MCF 10A (cell line): ENCODE data around the gene ADRA1B. TPM values are rescaled to one million over a fixed set of nuclear protein-coding genes. Genes with fewer than 3 reads are reported as not detected.

ENCODE experiments used
- BruUV-seq: library from RNA; stranded (reverse); fragments of 400-500 nt; replicated peaks from 2 replicates; lab custom pipeline; 2021; lab: Mats Ljungman, UMichigan
- CTCF ChIA-PET: fragments of 300-600 bp; sonication (Branson Sonifier 250); formaldehyde crosslinking; extraction: SDS; loops from one replicate; lab custom pipeline; 2021; ENCODE audit warnings: antibody characterized with exemption, inconsistent platforms; lab: Yijun Ruan, JAX
- POLR2A ChIA-PET: fragments of 300-600, 350-650 bp; sonication (Branson Sonifier 250); formaldehyde crosslinking; extraction: SDS; loops from one replicate; lab custom pipeline; 2020; ENCODE audit warnings: antibody characterized with exemption, inconsistent platforms; lab: Yijun Ruan, JAX
- DNase-seq: peaks from one replicate; pipeline ENCODE4 v3.0.0-alpha.2; 2018; ENCODE audit not compliant: unreplicated experiment
- H3K27ac Mint-ChIP-seq: one replicate; pipeline ENCODE4 v1.8.0; 2022; ENCODE audit warnings: mild to moderate bottlenecking, low read depth, mixed read lengths; ENCODE audit not compliant: unreplicated experiment
- H3K27me3 Mint-ChIP-seq: one replicate; pipeline ENCODE4 v1.8.0; 2022; ENCODE audit warnings: mixed read lengths; ENCODE audit not compliant: insufficient read depth, unreplicated experiment
- H3K36me3 Mint-ChIP-seq: one replicate; pipeline ENCODE4 v1.8.0; 2022; ENCODE audit warnings: mild to moderate bottlenecking, moderate library complexity, mixed read lengths; ENCODE audit not compliant: insufficient read depth, unreplicated experiment
- H3K4me1 Mint-ChIP-seq: one replicate; pipeline ENCODE4 v1.8.0; 2022; ENCODE audit warnings: mixed read lengths; ENCODE audit not compliant: insufficient read depth, unreplicated experiment
- H3K4me3 Mint-ChIP-seq: one replicate; pipeline ENCODE4 v1.8.0; 2022; ENCODE audit warnings: mild to moderate bottlenecking, moderate library complexity, mixed read lengths; ENCODE audit not compliant: unreplicated experiment
- H3K9me3 Mint-ChIP-seq: one replicate; pipeline ENCODE4 v1.8.0; 2022; ENCODE audit warnings: mixed read lengths; ENCODE audit not compliant: unreplicated experiment
- intact Hi-C: fragments of 100-400 bp; cut with micrococcal nuclease; formaldehyde crosslinking; loops from 2 replicates; pipeline ENCODE4 v1.14.1; 2022
- total RNA-seq: library from RNA; stranded (reverse); gene quantifications from 2 replicates; pipeline ENCODE4 v1.2.3, GENCODE V29; 2022
- TF ChIP-seq, protein P1 (sequence below): fragments of 200-600 bp; IDR thresholded peaks from one replicate; pipeline ENCODE4 v1.8.0; 2022; ENCODE audit warnings: antibody characterized with exemption, mild to moderate bottlenecking; ENCODE audit not compliant: unreplicated experiment

ADRA1B gene
- total RNA-seq, 1 experiment from 2014 or later: 0.14 TPM

DNA sequence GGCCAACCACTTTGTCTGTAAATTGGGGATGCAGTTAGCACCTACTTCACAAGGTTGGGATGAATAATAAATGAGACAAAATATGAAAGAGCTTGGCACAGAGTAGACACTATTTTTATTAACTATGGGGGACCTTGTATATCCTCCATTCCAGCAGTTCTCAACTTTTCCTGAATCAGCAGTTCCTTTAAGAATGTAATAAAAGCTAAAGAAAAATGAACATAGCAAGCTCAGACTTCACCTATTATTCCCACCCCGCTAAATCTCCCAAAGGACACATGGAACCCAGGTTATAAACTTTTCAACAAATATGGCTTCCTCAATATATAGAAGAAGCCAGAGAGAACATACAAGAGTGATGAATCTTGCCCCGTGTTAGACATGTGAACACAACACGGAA, 60.6 kb downstream of the ADRA1B start:
- peaks cover 5% of the 10 kb centered on the region for H3K36me3 Mint-ChIP-seq
- no peak for DNase-seq
- CTCF ChIA-PET: interaction anchor here (1.8 to 2.2 kb wide), 2 partner anchors 10 to 12 kb away, joined by 12 to 13 read pairs; no protein-coding TSS in a partner anchor
- no peak overlapping the region for H3K4me3 Mint-ChIP-seq
- TF ChIP-seq, protein P1, sequence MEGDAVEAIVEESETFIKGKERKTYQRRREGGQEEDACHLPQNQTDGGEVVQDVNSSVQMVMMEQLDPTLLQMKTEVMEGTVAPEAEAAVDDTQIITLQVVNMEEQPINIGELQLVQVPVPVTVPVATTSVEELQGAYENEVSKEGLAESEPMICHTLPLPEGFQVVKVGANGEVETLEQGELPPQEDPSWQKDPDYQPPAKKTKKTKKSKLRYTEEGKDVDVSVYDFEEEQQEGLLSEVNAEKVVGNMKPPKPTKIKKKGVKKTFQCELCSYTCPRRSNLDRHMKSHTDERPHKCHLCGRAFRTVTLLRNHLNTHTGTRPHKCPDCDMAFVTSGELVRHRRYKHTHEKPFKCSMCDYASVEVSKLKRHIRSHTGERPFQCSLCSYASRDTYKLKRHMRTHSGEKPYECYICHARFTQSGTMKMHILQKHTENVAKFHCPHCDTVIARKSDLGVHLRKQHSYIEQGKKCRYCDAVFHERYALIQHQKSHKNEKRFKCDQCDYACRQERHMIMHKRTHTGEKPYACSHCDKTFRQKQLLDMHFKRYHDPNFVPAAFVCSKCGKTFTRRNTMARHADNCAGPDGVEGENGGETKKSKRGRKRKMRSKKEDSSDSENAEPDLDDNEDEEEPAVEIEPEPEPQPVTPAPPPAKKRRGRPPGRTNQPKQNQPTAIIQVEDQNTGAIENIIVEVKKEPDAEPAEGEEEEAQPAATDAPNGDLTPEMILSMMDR: no peak
- POLR2A ChIA-PET: no interaction called here
- H3K27me3 Mint-ChIP-seq: no peaks in the 10 kb centered on the region
- no peaks in the 10 kb centered on the region for H3K9me3 Mint-ChIP-seq
- peaks cover 6% of the 10 kb centered on the region for H3K4me1 Mint-ChIP-seq
- no TSS peak for BruUV-seq
- intact Hi-C loops: no loop called here
- H3K27ac Mint-ChIP-seq: no peak overlapping the region

DNA sequence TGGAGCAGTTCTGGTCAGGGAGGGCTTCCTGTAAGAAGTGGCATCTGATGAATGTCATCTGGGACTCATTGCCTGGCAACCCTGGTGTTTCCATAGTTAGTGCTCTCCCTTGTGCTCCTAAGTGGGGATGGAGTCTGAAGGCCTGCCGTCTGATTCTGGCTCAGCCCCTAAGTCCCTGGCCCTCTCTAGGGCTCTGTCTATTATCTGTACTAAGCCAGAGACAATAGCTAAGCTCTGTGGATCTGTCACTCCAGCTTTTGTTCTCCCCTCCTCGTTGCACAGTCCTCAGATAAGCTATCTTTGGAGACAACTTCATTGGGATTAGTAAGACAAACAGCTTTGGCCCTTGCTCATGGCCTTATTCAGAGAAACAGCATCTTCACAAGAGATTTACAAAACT, 62.1 kb downstream of the ADRA1B start:
- H3K9me3 Mint-ChIP-seq: no peaks in the 10 kb centered on the region
- no peaks in the 10 kb centered on the region for H3K27me3 Mint-ChIP-seq
- H3K4me1 Mint-ChIP-seq: peaks cover 15% of the 10 kb centered on the region
- peaks cover 5% of the 10 kb centered on the region for H3K36me3 Mint-ChIP-seq
- no peak overlapping the region for H3K27ac Mint-ChIP-seq
- POLR2A ChIA-PET: interaction anchor here (1.1 kb wide), 1 partner anchor 10 kb away, joined by 3 read pairs; no protein-coding TSS in a partner anchor
- CTCF ChIA-PET: interaction anchor here (0.5 to 1.9 kb wide), 11 partner anchors 9 to 658 kb away, joined by 3 to 9 read pairs (median 3); no protein-coding TSS in a partner anchor
- no peak overlapping the region for H3K4me3 Mint-ChIP-seq
- intact Hi-C loops: no loop called here
- BruUV-seq: no TSS peak
- TF ChIP-seq, protein P1: no peak
- no peak for DNase-seq

DNA sequence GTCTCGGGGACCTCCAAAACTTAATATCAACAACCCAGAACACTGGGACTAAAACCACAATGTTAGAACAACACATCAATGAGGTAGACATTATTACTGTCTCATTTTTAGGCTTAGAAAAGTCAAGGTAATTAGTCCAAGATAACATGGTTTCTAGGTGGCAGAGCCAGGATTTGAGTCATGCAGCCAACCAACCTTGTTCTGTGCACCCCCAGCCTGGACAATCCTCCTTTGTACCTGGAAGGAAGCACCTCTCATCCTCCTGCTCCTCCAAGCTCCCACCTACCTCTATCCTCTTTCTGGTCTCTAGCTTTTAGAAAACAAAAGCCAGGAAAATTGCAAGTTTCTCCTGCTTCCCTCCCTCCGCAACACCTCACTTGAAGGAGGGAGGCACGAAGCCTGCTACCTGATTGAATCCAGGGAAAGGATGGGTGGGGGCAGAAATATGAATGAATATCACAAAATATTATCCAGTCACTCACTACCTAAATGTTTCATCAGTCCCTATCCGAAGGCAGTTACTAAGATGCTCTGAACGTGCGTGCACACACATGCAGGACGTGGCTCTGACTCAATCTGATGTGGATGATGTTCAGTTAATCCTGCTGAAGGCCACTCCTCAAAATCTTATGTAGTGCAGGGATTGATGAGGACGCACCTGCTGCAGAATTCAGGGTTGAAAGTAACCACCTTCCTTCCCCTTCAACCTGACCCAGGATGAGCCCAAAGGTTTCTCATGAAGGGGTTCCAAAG, 66.3 kb downstream of the ADRA1B start:
- intact Hi-C loops: loop anchor here (5.0 kb wide), 1 partner anchor 210 kb away; no protein-coding TSS in a partner anchor
- peaks cover 5% of the 10 kb centered on the region for H3K36me3 Mint-ChIP-seq
- H3K27ac Mint-ChIP-seq: peak overlapping the region; percentile 34
- TF ChIP-seq, protein P1: no peak
- no peaks in the 10 kb centered on the region for H3K9me3 Mint-ChIP-seq
- ChIA-PET POLR2A (interaction anchor here (0.6 to 1.5 kb wide), 4 partner anchors 27 to 532 kb away, joined by 3 to 4 read pairs (median 4); partner anchors contain the start of gene TTC1), CTCF (interaction anchor here (0.5 to 6.2 kb wide), 6 partner anchors 17 to 574 kb away, joined by 3 to 83 read pairs (median 3); no protein-coding TSS in a partner anchor)
- no TSS peak for BruUV-seq
- peak; percentile 44 for DNase-seq
- H3K4me1 Mint-ChIP-seq: peaks cover 21% of the 10 kb centered on the region
- H3K4me3 Mint-ChIP-seq: no peak overlapping the region
- H3K27me3 Mint-ChIP-seq: no peaks in the 10 kb centered on the region
